Caco-2 (cell line): Measurements from ENCODE around the gene SLC5A2. TPM values are rescaled to one million over a fixed set of nuclear protein-coding genes. Genes with fewer than 3 reads are reported as not detected.

Experiments used
- BruUV-seq: library from RNA; stranded (reverse); fragments of 400-500 nt; replicated peaks from 2 replicates; lab custom pipeline; 2021; lab: Mats Ljungman, UMichigan
- CTCF ChIA-PET: fragments of 300-600 bp; sonication (Branson Sonifier 250); formaldehyde crosslinking; loops from one replicate; lab custom pipeline; 2022; ENCODE audit warnings: antibody characterized with exemption; lab: Charles Lee
- POLR2A ChIA-PET: fragments of 300-600 bp; sonication (Branson Sonifier 250); formaldehyde crosslinking; loops from one replicate; lab custom pipeline; 2022; ENCODE audit warnings: antibody characterized with exemption; lab: Charles Lee
- DNase-seq, 2 experiments: peaks; one replicate each; pipeline versions ENCODE4 v3.0.0 to v3.0.0-alpha.2; 2020 to 2022
- H3K27me3 ChIP-seq: replicated peaks from 2 replicates; pipeline ENCODE4 v1.6.0; 2011; ENCODE audit warnings: low read length; ENCODE audit not compliant: control insufficient read depth, insufficient read depth
- H3K36me3 ChIP-seq: 2 replicates; pipeline ENCODE4 v1.5.1; 2011; ENCODE audit warnings: low read length; ENCODE audit not compliant: control insufficient read depth, insufficient read depth
- H3K4me1 ChIP-seq: fragments of 250-450 bp; sonication (Bioruptor Pico); 2 replicates; pipeline ENCODE4 v1.5.1; 2020; ENCODE audit warnings: mild to moderate bottlenecking
- H3K4me3 ChIP-seq: 2 replicates; pipeline ENCODE4 v1.5.1; 2011; ENCODE audit warnings: low read depth, mild to moderate bottlenecking, control low read depth, low read length
- H3K9me3 ChIP-seq: fragments of 250-450 bp; sonication (Bioruptor Pico); 2 replicates; pipeline ENCODE4 v1.5.1; 2020; ENCODE audit warnings: mild to moderate bottlenecking, moderate library complexity
- H3K27ac Mint-ChIP-seq: one replicate; pipeline ENCODE4 v1.8.0; 2022; ENCODE audit warnings: mixed read lengths; ENCODE audit not compliant: unreplicated experiment
- H3K27me3 Mint-ChIP-seq: one replicate; pipeline ENCODE4 v1.8.0; 2022; ENCODE audit warnings: mixed read lengths; ENCODE audit not compliant: insufficient read depth, unreplicated experiment
- H3K36me3 Mint-ChIP-seq: one replicate; pipeline ENCODE4 v1.8.0; 2022; ENCODE audit warnings: mild to moderate bottlenecking, mixed read lengths; ENCODE audit not compliant: insufficient read depth, unreplicated experiment
- H3K4me1 Mint-ChIP-seq: one replicate; pipeline ENCODE4 v1.8.0; 2022; ENCODE audit warnings: low read depth, mixed read lengths; ENCODE audit not compliant: unreplicated experiment
- H3K4me3 Mint-ChIP-seq: one replicate; pipeline ENCODE4 v1.8.0; 2022; ENCODE audit warnings: mild to moderate bottlenecking, moderate library complexity, mixed read lengths; ENCODE audit not compliant: unreplicated experiment
- H3K9me3 Mint-ChIP-seq: one replicate; pipeline ENCODE4 v1.8.0; 2022; ENCODE audit warnings: mixed read lengths; ENCODE audit not compliant: unreplicated experiment
- intact Hi-C: fragments of 100-400 bp; cut with micrococcal nuclease; formaldehyde crosslinking; loops from one replicate; pipeline ENCODE4 v1.10.0; 2022; ENCODE audit not compliant: unreplicated experiment
- total RNA-seq: library from RNA; stranded (reverse); gene quantifications from 2 replicates; pipeline ENCODE4 v1.2.3, GENCODE V29; 2022
- TF ChIP-seq, protein P1 (sequence below), 2 experiments: fragments of 200-600 bp in 1 of 2; IDR thresholded peaks; 1 replicate in 1 of 2; 2 replicates in 1 of 2; pipeline versions ENCODE4 v1.5.1 to v1.8.0; 2011 to 2022; ENCODE audit warnings: antibody characterized with exemption in 1 of 2, control low read depth in 1 of 2, inconsistent platforms in 1 of 2, low read depth in 1 of 2, low read length in 1 of 2, mild to moderate bottlenecking in 1 of 2, moderate library complexity in 1 of 2; ENCODE audit not compliant: insufficient read depth in 1 of 2, severe bottlenecking in 1 of 2, unreplicated experiment in 1 of 2

Gene SLC5A2
- total RNA-seq, 1 experiment from 2014 or later, result 3.0 TPM

DNA sequence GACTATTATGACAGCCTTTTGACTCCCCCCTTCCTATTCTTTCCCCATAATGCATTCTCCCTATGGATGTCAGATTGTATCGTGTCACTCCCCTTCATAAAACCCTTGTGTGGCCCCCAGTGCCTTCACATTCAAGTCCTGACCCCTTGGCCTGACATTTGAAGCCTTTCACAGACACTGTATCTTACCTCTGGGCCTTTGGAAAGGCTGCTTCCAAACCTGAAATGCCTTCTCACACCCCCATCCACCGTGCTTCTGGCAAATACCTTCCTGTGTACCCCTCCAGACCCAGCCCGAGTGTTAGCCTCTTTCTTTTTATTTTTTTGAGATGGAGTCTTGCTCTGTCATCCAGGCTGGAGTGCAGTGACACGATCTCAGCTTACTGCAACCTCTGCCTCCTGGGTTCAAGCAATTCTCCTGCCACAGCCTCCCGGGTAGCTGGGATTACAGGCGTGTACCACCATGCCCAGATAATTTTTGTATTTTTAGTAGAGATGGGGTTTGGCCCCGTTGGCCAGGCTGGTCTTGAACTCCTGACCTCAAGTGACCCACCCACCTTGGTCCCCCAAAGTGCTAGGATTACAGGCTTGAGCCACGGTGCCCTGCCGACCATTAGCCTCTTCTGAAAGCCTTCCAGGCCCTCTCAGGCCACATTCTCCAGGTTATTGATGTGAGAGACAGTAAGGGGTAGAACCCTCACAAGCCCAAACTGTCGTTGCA lies 21.6 kb upstream of the SLC5A2 start:
- intact Hi-C loops, result no loop called here
- Mint-ChIP-seq H3K4me3 (no peak overlapping the region), H3K4me1 (peaks cover 6% of the 10 kb centered on the region), H3K27ac (no peak overlapping the region), H3K36me3 (peaks cover 38% of the 10 kb centered on the region), H3K27me3 (no peaks in the 10 kb centered on the region), H3K9me3 (no peaks in the 10 kb centered on the region)
- no peaks in the 10 kb centered on the region for H3K9me3 ChIP-seq
- peaks cover 13% of the 10 kb centered on the region; the same call in 1 of the 2 replicates for H3K4me1 ChIP-seq
- no peak for DNase-seq
- BruUV-seq, result no TSS peak
- no peak overlapping the region for H3K4me3 ChIP-seq
- CTCF ChIA-PET, result interaction anchor here (1.1 to 4.3 kb wide), 3 partner anchors 13 to 19 kb away, joined by 3 to 33 read pairs (median 6); partner anchors contain the start of gene ZNF843
- TF ChIP-seq, protein P1, sequence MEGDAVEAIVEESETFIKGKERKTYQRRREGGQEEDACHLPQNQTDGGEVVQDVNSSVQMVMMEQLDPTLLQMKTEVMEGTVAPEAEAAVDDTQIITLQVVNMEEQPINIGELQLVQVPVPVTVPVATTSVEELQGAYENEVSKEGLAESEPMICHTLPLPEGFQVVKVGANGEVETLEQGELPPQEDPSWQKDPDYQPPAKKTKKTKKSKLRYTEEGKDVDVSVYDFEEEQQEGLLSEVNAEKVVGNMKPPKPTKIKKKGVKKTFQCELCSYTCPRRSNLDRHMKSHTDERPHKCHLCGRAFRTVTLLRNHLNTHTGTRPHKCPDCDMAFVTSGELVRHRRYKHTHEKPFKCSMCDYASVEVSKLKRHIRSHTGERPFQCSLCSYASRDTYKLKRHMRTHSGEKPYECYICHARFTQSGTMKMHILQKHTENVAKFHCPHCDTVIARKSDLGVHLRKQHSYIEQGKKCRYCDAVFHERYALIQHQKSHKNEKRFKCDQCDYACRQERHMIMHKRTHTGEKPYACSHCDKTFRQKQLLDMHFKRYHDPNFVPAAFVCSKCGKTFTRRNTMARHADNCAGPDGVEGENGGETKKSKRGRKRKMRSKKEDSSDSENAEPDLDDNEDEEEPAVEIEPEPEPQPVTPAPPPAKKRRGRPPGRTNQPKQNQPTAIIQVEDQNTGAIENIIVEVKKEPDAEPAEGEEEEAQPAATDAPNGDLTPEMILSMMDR (IDR thresholded peaks at IDR 0.05; ENCODE audit: insufficient read depth in 1 of 2, low read depth in 1 of 2, low read length in 1 of 2, severe bottlenecking in 1 of 2, unreplicated experiment in 1 of 2), result no peak
- no peaks in the 10 kb centered on the region for H3K27me3 ChIP-seq
- peaks cover 1% of the 10 kb centered on the region; the same call in 1 of the 2 replicates for H3K36me3 ChIP-seq
- POLR2A ChIA-PET, result interaction anchor here (2.0 to 3.5 kb wide), 3 partner anchors 16 to 344 kb away, joined by 9 to 30 read pairs (median 12); partner anchors contain the start of gene KAT8

DNA sequence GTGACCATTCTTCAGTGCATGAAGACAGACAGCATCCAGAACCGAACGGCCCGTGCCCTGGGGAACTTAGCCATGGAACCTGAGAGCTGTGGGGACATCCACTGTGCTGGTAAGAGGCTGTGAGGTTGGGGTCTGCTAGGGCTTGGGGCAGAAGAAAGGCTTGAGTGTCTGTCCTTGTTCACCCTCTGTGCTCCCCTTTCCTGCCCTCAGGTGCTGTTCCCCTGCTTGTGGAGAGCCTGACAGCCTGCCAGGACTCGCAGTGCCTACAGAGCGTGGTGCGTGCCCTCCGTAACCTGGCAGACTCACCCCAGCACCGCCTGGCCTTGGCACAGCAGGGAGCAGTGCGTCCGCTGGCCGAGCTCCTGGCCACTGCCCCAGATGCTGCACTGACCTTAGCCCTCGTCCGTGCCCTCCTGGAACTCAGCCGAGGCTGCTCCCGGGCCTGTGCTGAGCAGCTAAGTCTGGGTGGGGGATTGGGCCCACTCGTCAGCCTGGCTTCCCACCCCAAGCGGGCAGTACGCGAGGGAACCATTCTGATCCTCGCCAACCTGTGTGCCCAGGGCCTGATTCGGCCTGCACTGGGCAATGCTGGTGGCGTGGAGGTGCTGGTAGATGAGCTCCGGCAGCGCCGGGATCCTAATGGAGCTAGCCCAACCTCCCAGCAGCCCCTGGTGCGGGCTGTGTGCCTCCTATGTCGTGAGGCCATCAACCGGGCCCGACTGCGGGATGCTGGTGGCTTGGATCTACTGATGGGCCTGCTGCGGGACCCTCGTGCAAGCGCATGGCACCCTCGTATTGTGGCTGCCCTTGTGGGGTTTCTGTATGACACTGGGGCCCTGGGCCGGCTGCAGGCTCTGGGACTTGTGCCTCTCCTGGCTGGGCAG lies 20.8 kb upstream of the SLC5A2 start:
- no peak overlapping the region for H3K4me3 ChIP-seq
- intact Hi-C loops, result no loop called here
- H3K4me1 ChIP-seq, result peaks cover 13% of the 10 kb centered on the region; the same call in 1 of the 2 replicates
- H3K27me3 ChIP-seq, result no peaks in the 10 kb centered on the region
- BruUV-seq, result no TSS peak
- H3K27ac Mint-ChIP-seq, result no peak overlapping the region
- POLR2A ChIA-PET, result no interaction called here
- peaks cover 38% of the 10 kb centered on the region for H3K36me3 Mint-ChIP-seq
- peaks cover 6% of the 10 kb centered on the region for H3K4me1 Mint-ChIP-seq
- DNase-seq, result no peak
- TF ChIP-seq, protein P1 (IDR thresholded peaks at IDR 0.05; ENCODE audit: insufficient read depth in 1 of 2, low read depth in 1 of 2, low read length in 1 of 2, severe bottlenecking in 1 of 2, unreplicated experiment in 1 of 2), result no peak
- H3K27me3 Mint-ChIP-seq, result no peaks in the 10 kb centered on the region
- H3K36me3 ChIP-seq, result peaks cover 1% of the 10 kb centered on the region; the same call in 1 of the 2 replicates
- H3K9me3 Mint-ChIP-seq, result no peaks in the 10 kb centered on the region
- CTCF ChIA-PET, result no interaction called here
- H3K4me3 Mint-ChIP-seq, result no peak overlapping the region
- H3K9me3 ChIP-seq, result no peaks in the 10 kb centered on the region

DNA sequence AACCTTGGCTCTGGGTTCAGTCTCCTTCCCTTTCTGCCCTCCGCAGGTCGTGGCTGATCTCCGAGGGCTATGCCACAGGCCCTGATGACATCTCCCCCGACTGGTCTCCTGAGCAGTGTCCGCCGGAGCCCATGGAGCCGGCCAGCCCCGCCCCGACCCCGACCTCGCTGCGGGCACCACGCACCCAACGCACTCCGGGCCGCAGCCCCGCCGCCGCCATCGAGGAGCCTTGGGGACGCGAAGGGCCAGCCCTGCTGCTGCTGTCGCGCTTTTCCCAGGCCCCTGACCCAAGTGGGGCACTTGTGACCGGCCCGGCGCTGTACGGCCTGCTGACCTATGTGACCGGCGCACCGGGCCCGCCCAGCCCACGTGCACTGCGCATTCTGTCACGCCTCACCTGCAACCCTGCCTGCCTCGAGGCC lies 18.6 kb upstream of the SLC5A2 start:
- peaks cover 6% of the 10 kb centered on the region for H3K4me1 Mint-ChIP-seq
- no peak overlapping the region for H3K27ac Mint-ChIP-seq
- no peaks in the 10 kb centered on the region for H3K27me3 Mint-ChIP-seq
- ChIA-PET POLR2A (interaction anchor here (0.6 to 1.2 kb wide), 2 partner anchors 13 to 662 kb away, joined by 3 to 5 read pairs; no protein-coding TSS in a partner anchor), CTCF (no interaction called here)
- DNase-seq, result no peak
- peaks cover 6% of the 10 kb centered on the region; the same call in 1 of the 2 replicates for H3K4me1 ChIP-seq
- no peaks in the 10 kb centered on the region for H3K9me3 Mint-ChIP-seq
- H3K4me3 Mint-ChIP-seq, result no peak overlapping the region
- BruUV-seq, result no TSS peak
- no peaks in the 10 kb centered on the region for H3K27me3 ChIP-seq
- H3K36me3 Mint-ChIP-seq, result peaks cover 32% of the 10 kb centered on the region
- H3K36me3 ChIP-seq, result peaks cover 1% of the 10 kb centered on the region; the same call in 1 of the 2 replicates
- TF ChIP-seq, protein P1 (IDR thresholded peaks at IDR 0.05; ENCODE audit: insufficient read depth in 1 of 2, low read depth in 1 of 2, low read length in 1 of 2, severe bottlenecking in 1 of 2, unreplicated experiment in 1 of 2), result no peak
- H3K9me3 ChIP-seq, result no peaks in the 10 kb centered on the region
- intact Hi-C loops, result no loop called here
- no peak overlapping the region for H3K4me3 ChIP-seq
